22Rv1 (cell line): ENCODE results near the gene MAP3K7CL.

Experiments used
- ZFX ChIP-seq: fragments of 450-650 bp; IDR thresholded peaks from 2 replicates; pipeline ENCODE4 v1.6.1; 2017; ENCODE audit warnings: antibody characterized with exemption, borderline replicate concordance
- TF ChIP-seq, protein P1 (sequence below): fragments of 450-650 bp; IDR thresholded peaks from 2 replicates; pipeline ENCODE4 v1.5.1; 2017; ENCODE audit warnings: mild to moderate bottlenecking

DNA sequence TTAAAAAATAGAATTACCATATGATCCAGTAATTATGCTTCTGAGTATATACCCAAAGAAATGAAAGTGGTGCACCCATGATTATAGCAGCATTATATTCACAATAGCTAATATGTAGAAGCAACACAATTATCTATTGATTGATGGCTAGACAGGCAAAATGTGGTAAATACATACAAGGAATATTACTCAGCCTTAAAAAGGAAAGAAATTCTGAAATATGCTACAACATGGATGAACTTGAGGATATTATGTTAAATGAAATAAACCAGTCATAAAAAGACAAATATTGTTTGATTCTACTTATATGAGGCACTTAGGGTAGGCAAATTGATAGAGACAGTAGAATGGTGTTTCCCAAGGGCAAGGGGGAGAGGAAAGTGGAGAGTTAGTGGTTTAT, 80.8 kb downstream of the MAP3K7CL start:
- TF ChIP-seq, protein P1, sequence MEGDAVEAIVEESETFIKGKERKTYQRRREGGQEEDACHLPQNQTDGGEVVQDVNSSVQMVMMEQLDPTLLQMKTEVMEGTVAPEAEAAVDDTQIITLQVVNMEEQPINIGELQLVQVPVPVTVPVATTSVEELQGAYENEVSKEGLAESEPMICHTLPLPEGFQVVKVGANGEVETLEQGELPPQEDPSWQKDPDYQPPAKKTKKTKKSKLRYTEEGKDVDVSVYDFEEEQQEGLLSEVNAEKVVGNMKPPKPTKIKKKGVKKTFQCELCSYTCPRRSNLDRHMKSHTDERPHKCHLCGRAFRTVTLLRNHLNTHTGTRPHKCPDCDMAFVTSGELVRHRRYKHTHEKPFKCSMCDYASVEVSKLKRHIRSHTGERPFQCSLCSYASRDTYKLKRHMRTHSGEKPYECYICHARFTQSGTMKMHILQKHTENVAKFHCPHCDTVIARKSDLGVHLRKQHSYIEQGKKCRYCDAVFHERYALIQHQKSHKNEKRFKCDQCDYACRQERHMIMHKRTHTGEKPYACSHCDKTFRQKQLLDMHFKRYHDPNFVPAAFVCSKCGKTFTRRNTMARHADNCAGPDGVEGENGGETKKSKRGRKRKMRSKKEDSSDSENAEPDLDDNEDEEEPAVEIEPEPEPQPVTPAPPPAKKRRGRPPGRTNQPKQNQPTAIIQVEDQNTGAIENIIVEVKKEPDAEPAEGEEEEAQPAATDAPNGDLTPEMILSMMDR, result no peak
- no peak for TF ChIP-seq ZFX
